HCT116 (cell line): ENCODE measurements around the gene HHAT. TPM values are rescaled to one million over a fixed set of nuclear protein-coding genes. Genes with fewer than 3 reads are reported as not detected.

ENCODE experiments used
- ATAC-seq: fragments of 200-7000 bp; cut with Tn5 transposase; 2 replicates; pipeline ENCODE4 v1.9.1; 2020; ENCODE audit warnings: mild to moderate bottlenecking, moderate library complexity
- BruUV-seq: library from RNA; stranded (reverse); fragments of 400-500 nt; replicated peaks from 2 replicates; lab custom pipeline; 2021; lab: Mats Ljungman, UMichigan
- CTCF ChIA-PET: fragments of 300-600 bp; sonication (Branson Sonifier 250); formaldehyde crosslinking; loops from one replicate; lab custom pipeline; 2021; ENCODE audit warnings: antibody characterized with exemption; lab: Charles Lee
- POLR2A ChIA-PET: fragments of 300-600, 350-600 bp; sonication (Branson Sonifier 250); formaldehyde crosslinking; loops from one replicate; lab custom pipeline; 2021; ENCODE audit warnings: antibody characterized with exemption; lab: Charles Lee
- RAD21 ChIA-PET, 2 experiments: fragments of 300-600 bp; sonication (Branson Sonifier 250); formaldehyde crosslinking; loops; one replicate each; lab custom pipeline; 2023; ENCODE audit warnings: low total read pairs in 2 of 2; ENCODE audit not compliant: uncharacterized antibody in 2 of 2, unreplicated experiment in 2 of 2, low non-redundant PET in 1 of 2; lab: Charles Lee
- DNase-seq: peaks from one replicate; pipeline ENCODE4 v3.0.0-alpha.2; 2010; ENCODE audit warnings: low read depth, low spot score
- H2AFZ ChIP-seq: fragments of 200-600 bp; shearing (Covaris generic), sonication (generic); 2 replicates; pipeline ENCODE4 v1.6.1; 2017; ENCODE audit warnings: low read depth, mixed run types, mixed read lengths, antibody characterized with exemption, low read length; ENCODE audit not compliant: poor library complexity, severe bottlenecking
- H3K27ac ChIP-seq: 2 replicates; pipeline ENCODE4 v1.5.1; 2012; ENCODE audit warnings: low read depth, low read length
- H3K27me3 ChIP-seq: fragments of 200-600 bp; sonication (generic); 2 replicates; pipeline ENCODE4 v1.6.1; 2016; ENCODE audit warnings: mixed run types, low read length, mixed read lengths; ENCODE audit not compliant: insufficient read depth
- H3K36me3 ChIP-seq, 2 experiments: fragments of 200-500 bp in 1 of 2; fragments of 200-600 bp in 1 of 2; sonication (Bioruptor generic) in 1 of 2; sonication (generic) in 1 of 2; 2 replicates each; pipeline versions ENCODE4 v1.5.1 to v1.6.1; 2014 to 2016; ENCODE audit warnings: low read length in 2 of 2, inconsistent platforms in 1 of 2, mixed read lengths in 1 of 2, mixed run types in 1 of 2; ENCODE audit not compliant: insufficient read depth in 2 of 2, control insufficient read depth in 1 of 2
- H3K4me1 ChIP-seq, 2 experiments: fragments of 200-600 bp in 1 of 2; sonication (generic) in 1 of 2; 2 replicates each; pipeline versions ENCODE4 v1.5.1 to v1.6.1; 2012 to 2017; ENCODE audit warnings: low read length in 2 of 2, inconsistent platforms in 1 of 2, mild to moderate bottlenecking in 1 of 2, mixed read lengths in 1 of 2, mixed run types in 1 of 2, moderate library complexity in 1 of 2; ENCODE audit not compliant: insufficient read depth in 2 of 2, control insufficient read depth in 1 of 2
- H3K4me2 ChIP-seq: fragments of 200-600 bp; sonication (generic); 2 replicates; pipeline ENCODE4 v1.6.1; 2017; ENCODE audit warnings: mixed run types, low read length, mixed read lengths
- H3K4me3 ChIP-seq, 2 experiments: fragments of 200-600 bp in 1 of 2; sonication (generic) in 1 of 2; replicated peaks in 1 of 2; 2 replicates each; pipeline ENCODE4 v1.5.1; 2011 to 2016; ENCODE audit warnings: low read length in 2 of 2, control low read depth in 1 of 2, low read depth in 1 of 2, mild to moderate bottlenecking in 1 of 2, mixed read lengths in 1 of 2, mixed run types in 1 of 2
- H3K79me2 ChIP-seq: fragments of 200-600 bp; sonication (generic); 2 replicates; pipeline ENCODE4 v1.6.1; 2017; ENCODE audit warnings: mild to moderate bottlenecking, mixed run types, low read length, moderate library complexity, mixed read lengths; ENCODE audit not compliant: insufficient read depth
- H3K9ac ChIP-seq: fragments of 200-600 bp; sonication (generic); 2 replicates; pipeline ENCODE4 v1.6.1; 2016; ENCODE audit warnings: low read length, mixed read lengths
- H3K9me2 ChIP-seq: fragments of 200-600 bp; sonication (generic), shearing (Covaris generic); 2 replicates; pipeline ENCODE4 v1.6.1; 2017; ENCODE audit warnings: mixed run types, mild to moderate bottlenecking, moderate library complexity; ENCODE audit not compliant: insufficient read depth
- H3K9me3 ChIP-seq, 2 experiments: fragments of 200-500 bp in 1 of 2; fragments of 200-600 bp in 1 of 2; sonication (Bioruptor generic) in 1 of 2; sonication (generic) in 1 of 2; 2 replicates each; pipeline ENCODE4 v1.6.1; 2014 to 2017; ENCODE audit warnings: low read length in 2 of 2, mixed read lengths in 2 of 2, inconsistent platforms in 1 of 2, low read depth in 1 of 2, mild to moderate bottlenecking in 1 of 2, mixed run types in 1 of 2, moderate library complexity in 1 of 2; ENCODE audit not compliant: control insufficient read depth in 1 of 2, insufficient read depth in 1 of 2
- H4K20me1 ChIP-seq: fragments of 200-600 bp; sonication (generic), shearing (Covaris generic); 2 replicates; pipeline ENCODE4 v1.6.1; 2017; ENCODE audit warnings: mixed run types, mild to moderate bottlenecking, moderate library complexity; ENCODE audit not compliant: insufficient read depth
- ELF1 ChIP-seq: IDR thresholded peaks from 2 replicates; pipeline ENCODE4 v1.6.1; 2012; ENCODE audit warnings: low read depth, borderline replicate concordance
- FOSL1 ChIP-seq: IDR thresholded peaks from 2 replicates; pipeline ENCODE4 v1.6.1; 2012; ENCODE audit warnings: low read depth
- RAD21 ChIP-seq: IDR thresholded peaks from 2 replicates; pipeline ENCODE4 v1.6.1; 2012; ENCODE audit warnings: low read depth, mild to moderate bottlenecking
- SP1 ChIP-seq: IDR thresholded peaks from 2 replicates; pipeline ENCODE4 v1.6.1; 2012; ENCODE audit warnings: low read depth
- ZNF274 ChIP-seq: fragments of 200-500 bp; sonication (Bioruptor generic); IDR thresholded peaks from 2 replicates; pipeline ENCODE4 v1.6.1; 2014; ENCODE audit warnings: mild to moderate bottlenecking, low read depth, low read length, inconsistent platforms
- intact Hi-C: fragments of 100-400 bp; cut with micrococcal nuclease; formaldehyde crosslinking; loops from 2 replicates; pipeline ENCODE4 v1.10.0; 2022
- total RNA-seq: library from RNA; stranded (reverse); gene quantifications from one replicate; pipeline ENCODE4 v1.2.1, GENCODE V29; 2021; ENCODE audit not compliant: unreplicated experiment
- TF ChIP-seq, protein P1 (sequence below): IDR thresholded peaks from 2 replicates; pipeline ENCODE4 v1.6.1; 2012
- TF ChIP-seq, protein P2 (sequence below): IDR thresholded peaks from 2 replicates; pipeline ENCODE4 v1.6.1; 2011; ENCODE audit warnings: mild to moderate bottlenecking, low read length, moderate library complexity; ENCODE audit not compliant: insufficient replicate concordance; ENCODE audit errors: extremely low read depth

HHAT gene
- total RNA-seq, 1 experiment from 2014 or later: 2.7 TPM

DNA sequence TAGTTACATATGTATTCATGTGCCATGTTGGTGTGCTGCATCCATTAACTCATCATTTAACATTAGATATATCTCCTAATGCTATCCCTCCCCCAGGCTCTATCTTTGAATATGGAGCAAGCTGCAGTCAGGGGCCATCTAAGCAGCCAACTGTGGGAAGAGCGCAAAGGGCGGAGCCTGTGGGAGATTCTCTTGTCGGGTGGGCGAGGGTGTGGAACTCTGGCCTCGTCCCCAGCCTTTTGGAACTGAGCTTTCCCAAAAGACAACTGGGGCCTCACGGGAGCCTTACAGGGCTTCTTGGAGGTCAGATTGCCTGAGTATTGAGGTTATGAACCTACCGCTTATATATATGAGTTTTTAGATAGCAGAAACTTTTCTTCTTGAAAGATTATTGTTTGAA is 117.2 kb downstream of the HHAT start:
- ChIA-PET RAD21 (no interaction called here), POLR2A (no interaction called here), CTCF (interaction anchor here (1.0 to 3.2 kb wide), 3 partner anchors 30 to 1069 kb away, joined by 3 to 46 read pairs (median 3); partner anchors contain the start of gene KCNH1)
- H3K27ac ChIP-seq: no peak overlapping the region
- DNase-seq: no peak
- H3K27me3 ChIP-seq: peaks cover 15% of the 10 kb centered on the region
- H3K4me1 ChIP-seq: peaks cover 4% of the 10 kb centered on the region in 2 experiments; a peak in 2 of 4 replicates
- H3K9me2 ChIP-seq: no peaks in the 10 kb centered on the region
- no TSS peak for BruUV-seq
- no peaks in the 10 kb centered on the region for H3K36me3 ChIP-seq
- H4K20me1 ChIP-seq: no peaks in the 10 kb centered on the region
- TF ChIP-seq SP1: no peak
- no peak for TF ChIP-seq RAD21
- TF ChIP-seq ZNF274: no peak
- no peak for TF ChIP-seq ELF1
- TF ChIP-seq, protein P1, sequence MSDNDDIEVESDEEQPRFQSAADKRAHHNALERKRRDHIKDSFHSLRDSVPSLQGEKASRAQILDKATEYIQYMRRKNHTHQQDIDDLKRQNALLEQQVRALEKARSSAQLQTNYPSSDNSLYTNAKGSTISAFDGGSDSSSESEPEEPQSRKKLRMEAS: no peak
- H3K79me2 ChIP-seq: no peaks in the 10 kb centered on the region
- H2AFZ ChIP-seq: no peak overlapping the region
- H3K9ac ChIP-seq: no peak overlapping the region
- H3K4me2 ChIP-seq: no peak overlapping the region
- intact Hi-C loops: loop anchor here (5.0 to 10.0 kb wide), 3 partner anchors 136 to 1069 kb away; no protein-coding TSS in a partner anchor
- no peak for ATAC-seq
- H3K9me3 ChIP-seq: no peaks in the 10 kb centered on the region
- H3K4me3 ChIP-seq: no peak overlapping the region

GRCh38 chr1:210446479-210446878 is 117.8 kb downstream of the HHAT start:
- ChIA-PET CTCF (interaction anchor here (1.0 to 3.2 kb wide), 3 partner anchors 30 to 1069 kb away, joined by 3 to 46 read pairs (median 3); partner anchors contain the start of gene KCNH1), POLR2A (no interaction called here), RAD21 (no interaction called here)
- BruUV-seq: no TSS peak
- Histone ChIP-seq H3K9me3 (no peaks in the 10 kb centered on the region), H3K9me2 (no peaks in the 10 kb centered on the region), H3K4me3 (no peak overlapping the region), H3K27me3 (peaks cover 18% of the 10 kb centered on the region), H3K9ac (no peak overlapping the region), H3K4me2 (no peak overlapping the region), H3K4me1 (peaks cover 4% of the 10 kb centered on the region in 2 experiments; a peak in 2 of 4 replicates), H3K27ac (no peak overlapping the region), H4K20me1 (no peaks in the 10 kb centered on the region), H2AFZ (no peak overlapping the region), H3K79me2 (no peaks in the 10 kb centered on the region), H3K36me3 (no peaks in the 10 kb centered on the region)
- peak; percentile 42; the same call in 1 of the 2 replicates for ATAC-seq
- TF ChIP-seq FOSL1: 0 out of 2 replicates have a peak, but pooled peaks have one; percentile 13
- TF ChIP-seq, protein P2, sequence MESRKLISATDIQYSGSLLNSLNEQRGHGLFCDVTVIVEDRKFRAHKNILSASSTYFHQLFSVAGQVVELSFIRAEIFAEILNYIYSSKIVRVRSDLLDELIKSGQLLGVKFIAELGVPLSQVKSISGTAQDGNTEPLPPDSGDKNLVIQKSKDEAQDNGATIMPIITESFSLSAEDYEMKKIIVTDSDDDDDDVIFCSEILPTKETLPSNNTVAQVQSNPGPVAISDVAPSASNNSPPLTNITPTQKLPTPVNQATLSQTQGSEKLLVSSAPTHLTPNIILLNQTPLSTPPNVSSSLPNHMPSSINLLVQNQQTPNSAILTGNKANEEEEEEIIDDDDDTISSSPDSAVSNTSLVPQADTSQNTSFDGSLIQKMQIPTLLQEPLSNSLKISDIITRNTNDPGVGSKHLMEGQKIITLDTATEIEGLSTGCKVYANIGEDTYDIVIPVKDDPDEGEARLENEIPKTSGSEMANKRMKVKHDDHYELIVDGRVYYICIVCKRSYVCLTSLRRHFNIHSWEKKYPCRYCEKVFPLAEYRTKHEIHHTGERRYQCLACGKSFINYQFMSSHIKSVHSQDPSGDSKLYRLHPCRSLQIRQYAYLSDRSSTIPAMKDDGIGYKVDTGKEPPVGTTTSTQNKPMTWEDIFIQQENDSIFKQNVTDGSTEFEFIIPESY: no peak
- TF ChIP-seq, protein P1: 0 out of 2 replicates have a peak, but pooled peaks have one; percentile 17
- no peak for DNase-seq
- intact Hi-C loops: loop anchor here (5.0 to 10.0 kb wide), 3 partner anchors 136 to 1068 kb away; no protein-coding TSS in a partner anchor
